ENCODE data around the gene SINHCAF. TPM values are rescaled to one million over a fixed set of nuclear protein-coding genes. Genes with fewer than 3 reads are reported as not detected.
A peak's percentile ranks its signal among the peaks of the same experiment; 100 is the strongest.

SINHCAF gene
- total and polyA plus RNA-seq, 8 donors, result 9.0 to 43.1 (median 21.2) TPM

GRCh38 chr12:31368666-31369361 is 42.9 kb upstream of the SINHCAF start:
- no peak for FAIRE-seq
- TF ChIP-seq, protein P1, sequence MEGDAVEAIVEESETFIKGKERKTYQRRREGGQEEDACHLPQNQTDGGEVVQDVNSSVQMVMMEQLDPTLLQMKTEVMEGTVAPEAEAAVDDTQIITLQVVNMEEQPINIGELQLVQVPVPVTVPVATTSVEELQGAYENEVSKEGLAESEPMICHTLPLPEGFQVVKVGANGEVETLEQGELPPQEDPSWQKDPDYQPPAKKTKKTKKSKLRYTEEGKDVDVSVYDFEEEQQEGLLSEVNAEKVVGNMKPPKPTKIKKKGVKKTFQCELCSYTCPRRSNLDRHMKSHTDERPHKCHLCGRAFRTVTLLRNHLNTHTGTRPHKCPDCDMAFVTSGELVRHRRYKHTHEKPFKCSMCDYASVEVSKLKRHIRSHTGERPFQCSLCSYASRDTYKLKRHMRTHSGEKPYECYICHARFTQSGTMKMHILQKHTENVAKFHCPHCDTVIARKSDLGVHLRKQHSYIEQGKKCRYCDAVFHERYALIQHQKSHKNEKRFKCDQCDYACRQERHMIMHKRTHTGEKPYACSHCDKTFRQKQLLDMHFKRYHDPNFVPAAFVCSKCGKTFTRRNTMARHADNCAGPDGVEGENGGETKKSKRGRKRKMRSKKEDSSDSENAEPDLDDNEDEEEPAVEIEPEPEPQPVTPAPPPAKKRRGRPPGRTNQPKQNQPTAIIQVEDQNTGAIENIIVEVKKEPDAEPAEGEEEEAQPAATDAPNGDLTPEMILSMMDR (IDR thresholded peaks at IDR 0.05), result no peak
- Histone ChIP-seq H3K27ac (no peak overlapping the region), H3K4me1 (no peaks in the 10 kb centered on the region), H3K27me3 (no peaks in the 10 kb centered on the region), H3K36me3 (no peaks in the 10 kb centered on the region), H3K9me3 (no peaks in the 10 kb centered on the region), H3K4me3 (no peak overlapping the region)
- DNase-seq, result no peak
- no peak for ATAC-seq
- intact Hi-C loops (cut with DNase I), result no loop called here
- 45 to 49% methylated on average over 8 of the region's 8 CpGs for WGBS, 2 donors

GRCh38 chr12:31366104-31366621 is 40.2 kb upstream of the SINHCAF start:
- intact Hi-C loops (cut with DNase I), result no loop called here
- H3K36me3 ChIP-seq, result no peaks in the 10 kb centered on the region
- no peak for DNase-seq
- 86 to 91% methylated on average over 11 of the region's 11 CpGs for WGBS, 2 donors
- FAIRE-seq, result no peak
- H3K27ac ChIP-seq, result no peak overlapping the region
- no peaks in the 10 kb centered on the region for H3K9me3 ChIP-seq
- H3K27me3 ChIP-seq, result no peaks in the 10 kb centered on the region
- H3K4me3 ChIP-seq, result no peak overlapping the region
- TF ChIP-seq, protein P1 (IDR thresholded peaks at IDR 0.05), result no peak
- H3K4me1 ChIP-seq, result no peaks in the 10 kb centered on the region
- no peak for ATAC-seq

- Histone ChIP-seq H3K9me3 (no peaks in the 10 kb centered on the region), H3K36me3 (no peaks in the 10 kb centered on the region), H3K4me1 (no peaks in the 10 kb centered on the region), H3K4me3 (no peak overlapping the region), H3K27me3 (no peaks in the 10 kb centered on the region), H3K27ac (no peak overlapping the region)
- no peak for DNase-seq
- WGBS, 2 donors, result 81 to 89% methylated on average over 2 of the region's 2 CpGs
- intact Hi-C loops (cut with DNase I), result no loop called here
- TF ChIP-seq, protein P1 (IDR thresholded peaks at IDR 0.05), result no peak
- no peak for FAIRE-seq
- no peak for ATAC-seq
Observed at GRCh38 chr12:31363831-31364230, 37.9 kb upstream of the SINHCAF start.

DNA sequence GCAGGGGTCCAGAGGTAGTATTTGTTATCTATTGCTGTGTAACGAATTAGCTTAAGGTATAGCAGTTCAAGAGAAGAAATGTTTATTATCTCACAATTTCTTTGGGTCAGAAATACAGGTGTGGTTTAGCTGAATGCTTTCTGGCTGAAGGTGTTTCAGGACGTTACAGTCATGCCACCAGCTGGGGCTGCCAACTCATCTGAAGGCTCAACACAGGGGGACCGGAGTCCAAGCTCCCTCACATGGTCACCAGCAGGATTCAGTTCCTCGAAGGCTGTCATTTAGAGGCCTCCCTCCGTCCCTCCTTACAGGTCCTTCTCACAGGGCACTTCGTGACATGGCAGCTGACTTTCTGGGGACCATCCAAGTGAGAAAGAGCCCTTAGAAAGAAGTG is 37.5 kb upstream of the SINHCAF start:
- FAIRE-seq (no peak), DNase-seq (no peak), ATAC-seq (no peak)
- Histone ChIP-seq H3K36me3 (no peaks in the 10 kb centered on the region), H3K9me3 (no peaks in the 10 kb centered on the region), H3K27ac (no peak overlapping the region), H3K27me3 (no peaks in the 10 kb centered on the region), H3K4me1 (no peaks in the 10 kb centered on the region), H3K4me3 (no peak overlapping the region)
- 64 to 66% methylated on average over 6 of the region's 6 CpGs for WGBS, 2 donors
- intact Hi-C loops (cut with DNase I), result no loop called here
- TF ChIP-seq, protein P1 (IDR thresholded peaks at IDR 0.05), result no peak

DNA sequence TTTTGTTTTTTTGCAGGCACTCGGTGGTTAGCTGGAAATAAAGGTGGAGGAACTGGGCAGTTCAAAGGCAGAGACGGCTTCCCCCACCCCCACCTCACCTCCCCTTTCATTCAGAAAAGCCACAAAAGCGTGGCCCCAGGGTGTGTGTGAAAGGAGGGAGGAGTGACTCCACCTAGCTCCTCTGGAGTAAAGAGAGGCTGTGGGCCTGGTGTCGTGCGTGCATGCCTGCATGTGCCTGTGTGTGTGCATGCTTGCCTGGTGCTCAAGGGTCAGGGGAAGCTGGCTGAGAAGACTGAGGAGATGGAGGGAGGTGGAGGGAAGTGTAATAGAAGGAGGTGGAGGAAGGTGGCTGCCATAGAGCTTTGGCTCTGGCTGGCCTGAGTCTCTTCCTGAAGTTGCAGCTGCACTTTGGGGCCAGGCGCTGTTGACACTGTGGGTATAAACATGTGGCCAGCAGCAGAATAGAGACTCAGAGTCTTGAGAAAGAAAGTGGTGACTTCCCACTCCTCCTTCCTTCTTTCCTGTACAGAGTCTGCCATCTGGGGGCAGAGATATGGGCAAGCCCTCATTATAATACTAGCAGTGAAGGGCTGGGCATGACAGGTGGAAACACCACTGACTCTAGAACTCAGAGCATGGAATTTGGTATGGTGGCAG is 36.9 kb upstream of the SINHCAF start:
- Histone ChIP-seq H3K9me3 (no peaks in the 10 kb centered on the region), H3K4me1 (no peaks in the 10 kb centered on the region), H3K4me3 (no peak overlapping the region), H3K27me3 (no peaks in the 10 kb centered on the region), H3K36me3 (no peaks in the 10 kb centered on the region), H3K27ac (no peak overlapping the region)
- ATAC-seq (peak in 3 of 4 donors; percentile 41 to 80 (median 68)), DNase-seq (no peak), FAIRE-seq (no peak)
- intact Hi-C loops (cut with DNase I), result no loop called here
- WGBS, 2 donors, result 67 to 76% methylated on average over 6 of the region's 6 CpGs
- TF ChIP-seq, protein P1 (IDR thresholded peaks at IDR 0.05), result no peak
